Endodermal cell (in vitro differentiated cells): ENCODE measurements around the gene STXBP4. TPM values are rescaled to one million over a fixed set of nuclear protein-coding genes. Genes with fewer than 3 reads are reported as not detected.

Experiments
- DNase-seq: peaks from one replicate; pipeline ENCODE4 v3.0.0-alpha.2; 2017
- H3K27ac ChIP-seq: 2 replicates; pipeline ENCODE4 v1.5.1; 2013; ENCODE audit warnings: mild to moderate bottlenecking, low read depth, low read length, moderate library complexity
- H3K27me3 ChIP-seq: 2 replicates; pipeline ENCODE4 v1.6.1; 2013; ENCODE audit warnings: mild to moderate bottlenecking, low read length, moderate library complexity; ENCODE audit not compliant: insufficient read depth, control insufficient read depth, poor library complexity, severe bottlenecking
- H3K36me3 ChIP-seq: 2 replicates; pipeline ENCODE4 v1.7.0; 2013; ENCODE audit warnings: mild to moderate bottlenecking, low read length, moderate library complexity; ENCODE audit not compliant: control insufficient read depth, insufficient read depth
- H3K4me1 ChIP-seq: one replicate; pipeline ENCODE4 v1.7.0; 2013; ENCODE audit warnings: low read length; ENCODE audit not compliant: control insufficient read depth, insufficient read depth
- H3K4me3 ChIP-seq: 2 replicates; pipeline ENCODE4 v1.5.1; 2013; ENCODE audit warnings: mild to moderate bottlenecking, low read length, moderate library complexity
- H3K9ac ChIP-seq: 2 replicates; pipeline ENCODE4 v1.6.1; 2013; ENCODE audit warnings: mild to moderate bottlenecking, low read length, moderate library complexity; ENCODE audit not compliant: poor library complexity, severe bottlenecking; ENCODE audit errors: extremely low read depth
- H3K9me3 ChIP-seq: 2 replicates; pipeline ENCODE4 v1.6.1; 2013; ENCODE audit warnings: mild to moderate bottlenecking, low read length, moderate library complexity; ENCODE audit not compliant: control insufficient read depth
- H3K27ac Mint-ChIP-seq: 2 replicates; pipeline ENCODE4 v1.8.0; 2020; ENCODE audit warnings: mixed read lengths
- H3K27me3 Mint-ChIP-seq: 2 replicates; pipeline ENCODE4 v1.8.0; 2021; ENCODE audit warnings: mild to moderate bottlenecking, mixed read lengths; ENCODE audit not compliant: insufficient read depth
- H3K36me3 Mint-ChIP-seq: 2 replicates; pipeline ENCODE4 v1.8.0; 2020; ENCODE audit warnings: low read depth, mixed read lengths
- H3K4me1 Mint-ChIP-seq: 2 replicates; pipeline ENCODE4 v1.8.0; 2020; ENCODE audit warnings: mixed read lengths
- H3K4me3 Mint-ChIP-seq: 2 replicates; pipeline ENCODE4 v1.8.0; 2020; ENCODE audit warnings: mild to moderate bottlenecking, moderate library complexity, mixed read lengths
- H3K9me3 Mint-ChIP-seq: 2 replicates; pipeline ENCODE4 v1.8.0; 2020; ENCODE audit warnings: mild to moderate bottlenecking, mixed read lengths
- CTCF ChIP-seq: fragments of 200-600 bp; sonication (generic); conservative IDR thresholded peaks from 2 replicates; pipeline ENCODE4 v1.5.0; 2021; ENCODE audit warnings: antibody characterized with exemption, mild to moderate bottlenecking
- WGBS, 2 experiments: methylation state at CpG; one replicate each; pipeline versions ENCODE4 v1.1.5 to v1.1.7; 2013; ENCODE audit warnings: missing lambda C conversion rate in 2 of 2, mixed read lengths in 1 of 2; ENCODE audit not compliant: insufficient coverage in 1 of 2, insufficient read length in 1 of 2; 5-methylcytosine and 5-hydroxymethylcytosine counted together
- total RNA-seq, 2 donors: library from RNA; stranded (reverse); fragmentation: NEBNext Ultra II Directional in 1 of 2; extraction: Animal tissue kit (Norgen Biotek cat#: 25700) in 1 of 2; gene quantifications; 2 replicates in 1 of 2; 3 replicates in 1 of 2; pipeline ENCODE4 v1.2.1, GENCODE V29; 2021

STXBP4 gene
- total RNA-seq, 2 donors from 2014 or later: 15.5 to 18.0 TPM

DNA sequence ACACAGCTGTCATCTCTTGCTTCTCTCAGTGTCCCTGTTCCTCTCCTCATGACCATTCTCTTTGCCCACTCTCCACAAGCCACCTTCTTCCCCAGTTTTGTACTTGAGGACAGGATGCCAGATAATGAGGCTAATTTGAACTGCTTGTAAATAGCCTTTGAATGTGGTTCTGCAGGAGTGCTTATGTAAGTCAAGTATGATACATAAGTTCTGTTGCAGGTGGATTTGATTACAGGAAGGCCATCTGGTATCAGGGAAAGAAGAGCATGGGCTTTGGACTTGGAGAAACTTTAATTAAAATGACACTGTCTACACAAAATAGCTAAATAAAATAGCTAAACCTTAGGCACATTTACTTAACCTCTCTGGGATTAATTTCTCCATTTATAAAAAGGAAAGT is 176.0 kb downstream of the STXBP4 start:
- Histone ChIP-seq H3K4me1 (no peaks in the 10 kb centered on the region), H3K4me3 (no peak overlapping the region), H3K36me3 (no peaks in the 10 kb centered on the region), H3K27ac (no peak overlapping the region), H3K27me3 (no peaks in the 10 kb centered on the region), H3K9me3 (no peaks in the 10 kb centered on the region), H3K9ac (no peak overlapping the region)
- Mint-ChIP-seq H3K36me3 (no peaks in the 10 kb centered on the region), H3K4me3 (no peak overlapping the region), H3K9me3 (no peaks in the 10 kb centered on the region), H3K27me3 (no peaks in the 10 kb centered on the region), H3K4me1 (peaks cover 2% of the 10 kb centered on the region), H3K27ac (no peak overlapping the region)
- TF ChIP-seq CTCF: no peak
- DNase-seq: no peak

DNA sequence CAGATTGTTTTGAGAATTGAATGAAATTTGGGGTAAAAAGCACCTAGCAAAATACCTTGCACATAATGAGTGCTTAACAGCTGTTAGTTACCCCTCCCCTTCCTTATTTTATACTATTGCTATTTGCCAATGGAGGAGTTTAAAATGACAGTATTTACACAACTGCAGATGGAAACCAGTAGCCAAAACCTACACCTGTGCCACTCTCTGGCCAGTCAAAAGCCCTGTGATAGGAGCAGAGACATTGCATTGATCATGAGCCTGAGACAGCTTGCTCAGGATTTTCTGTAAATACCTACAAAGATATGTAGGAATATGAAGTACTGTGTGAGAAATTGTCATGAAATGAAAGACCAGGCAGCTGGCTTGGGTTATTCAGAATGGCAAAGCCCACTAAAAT is 180.9 kb downstream of the STXBP4 start:
- no peak for TF ChIP-seq CTCF
- no peak overlapping the region for H3K27ac Mint-ChIP-seq
- H3K4me3 Mint-ChIP-seq: no peak overlapping the region
- no peak for DNase-seq
- no peaks in the 10 kb centered on the region for H3K27me3 Mint-ChIP-seq
- peaks cover 4% of the 10 kb centered on the region for H3K4me1 ChIP-seq
- H3K4me1 Mint-ChIP-seq: peaks cover 3% of the 10 kb centered on the region
- H3K36me3 ChIP-seq: no peaks in the 10 kb centered on the region
- H3K27me3 ChIP-seq: no peaks in the 10 kb centered on the region
- no peak overlapping the region for H3K9ac ChIP-seq
- H3K9me3 ChIP-seq: no peaks in the 10 kb centered on the region
- no peaks in the 10 kb centered on the region for H3K36me3 Mint-ChIP-seq
- H3K27ac ChIP-seq: no peak overlapping the region
- H3K9me3 Mint-ChIP-seq: no peaks in the 10 kb centered on the region
- H3K4me3 ChIP-seq: no peak overlapping the region

GRCh38 chr17:55152236-55152635 is 183.7 kb downstream of the STXBP4 start:
- Histone ChIP-seq H3K4me3 (no peak overlapping the region), H3K27ac (no peak overlapping the region), H3K9me3 (no peaks in the 10 kb centered on the region), H3K27me3 (no peaks in the 10 kb centered on the region), H3K36me3 (no peaks in the 10 kb centered on the region), H3K9ac (no peak overlapping the region), H3K4me1 (peaks cover 4% of the 10 kb centered on the region)
- Mint-ChIP-seq H3K27ac (peak overlapping the region; percentile 11), H3K36me3 (no peaks in the 10 kb centered on the region), H3K4me3 (no peak overlapping the region), H3K4me1 (peaks cover 3% of the 10 kb centered on the region), H3K9me3 (no peaks in the 10 kb centered on the region), H3K27me3 (no peaks in the 10 kb centered on the region)
- WGBS, 2 experiments: 68 to 94% methylated on average over 2 to 4 of the region's 4 CpGs
- no peak for TF ChIP-seq CTCF
- no peak for DNase-seq
